GM23338 (cell line): ENCODE results near the gene FAAP100. TPM values are rescaled to one million over a fixed set of nuclear protein-coding genes. Genes with fewer than 3 reads are reported as not detected.

Source experiments
- ATAC-seq: fragments of 200-7000 bp; cut with Tn5 transposase; 3 replicates; pipeline ENCODE4 v1.9.1; 2020
- DNase-seq: peaks from one replicate; pipeline ENCODE4 v3.0.0-alpha.2; 2015; ENCODE audit warnings: low spot score
- H2AFZ ChIP-seq: fragments of 200-600 bp; sonication (generic); 2 replicates; pipeline ENCODE4 v1.8.0; 2016; ENCODE audit warnings: antibody characterized with exemption, mild to moderate bottlenecking, moderate library complexity
- H3F3A ChIP-seq: fragments of 200-600 bp; sonication (generic); replicated peaks from 2 replicates; pipeline ENCODE4 v1.8.0; 2017; ENCODE audit warnings: antibody characterized with exemption, mixed run types, low read depth
- H3K27ac ChIP-seq: fragments of 200-600 bp; sonication (generic); 2 replicates; pipeline ENCODE4 v1.6.1; 2016; ENCODE audit warnings: low read depth
- H3K27me3 ChIP-seq: fragments of 200-600 bp; sonication (generic); 2 replicates; pipeline ENCODE4 v1.8.0; 2016; ENCODE audit warnings: mild to moderate bottlenecking, mixed run types, moderate library complexity; ENCODE audit not compliant: insufficient read depth
- H3K36me3 ChIP-seq: fragments of 200-600 bp; sonication (generic); 2 replicates; pipeline ENCODE4 v1.8.0; 2016; ENCODE audit warnings: mild to moderate bottlenecking; ENCODE audit not compliant: insufficient read depth
- H3K4me1 ChIP-seq: fragments of 200-600 bp; sonication (generic); 2 replicates; pipeline ENCODE4 v1.8.0; 2016; ENCODE audit warnings: mild to moderate bottlenecking, moderate library complexity; ENCODE audit not compliant: insufficient read depth
- H3K4me2 ChIP-seq: fragments of 200-600 bp; sonication (generic); 2 replicates; pipeline ENCODE4 v1.7.1; 2017; ENCODE audit warnings: mixed run types
- H3K4me3 ChIP-seq: fragments of 200-600 bp; sonication (generic); 2 replicates; pipeline ENCODE4 v1.6.1; 2016; ENCODE audit warnings: mixed run types
- H3K79me2 ChIP-seq: fragments of 200-600 bp; sonication (generic); replicated peaks from 2 replicates; pipeline ENCODE4 v1.8.0; 2017; ENCODE audit warnings: mild to moderate bottlenecking; ENCODE audit not compliant: insufficient read depth
- H3K9me2 ChIP-seq: fragments of 200-600 bp; sonication (generic); 2 replicates; pipeline ENCODE4 v1.8.0; 2017; ENCODE audit not compliant: insufficient read depth
- H4K20me1 ChIP-seq: fragments of 200-600 bp; sonication (generic); replicated peaks from 2 replicates; pipeline ENCODE4 v1.8.0; 2017; ENCODE audit warnings: mild to moderate bottlenecking; ENCODE audit not compliant: insufficient read depth
- H3K27ac Mint-ChIP-seq: 2 replicates; pipeline ENCODE4 v1.8.0; 2020; ENCODE audit warnings: inconsistent platforms, mild to moderate bottlenecking, moderate library complexity, mixed read lengths
- H3K27me3 Mint-ChIP-seq: 3 replicates; pipeline ENCODE4 v1.8.0; 2022; ENCODE audit warnings: low read depth, mild to moderate bottlenecking, moderate library complexity, mixed read lengths, inconsistent platforms; ENCODE audit not compliant: insufficient read depth, poor library complexity
- H3K36me3 Mint-ChIP-seq: 3 replicates; pipeline ENCODE4 v1.8.0; 2021; ENCODE audit warnings: low read depth, mild to moderate bottlenecking, inconsistent platforms, moderate library complexity, mixed read lengths
- H3K4me1 Mint-ChIP-seq: 3 replicates; pipeline ENCODE4 v1.8.0; 2020; ENCODE audit warnings: mild to moderate bottlenecking, inconsistent platforms, mixed read lengths
- H3K4me3 Mint-ChIP-seq: 3 replicates; pipeline ENCODE4 v1.8.0; 2021; ENCODE audit warnings: moderate library complexity, mild to moderate bottlenecking, inconsistent platforms, mixed read lengths
- H3K9me3 Mint-ChIP-seq: 3 replicates; pipeline ENCODE4 v1.8.0; 2020; ENCODE audit warnings: moderate library complexity, mild to moderate bottlenecking, inconsistent platforms, mixed read lengths
- CREB1 ChIP-seq: fragments of 250-450 bp; sonication (Bioruptor Pico); IDR thresholded peaks from 2 replicates; pipeline ENCODE4 v1.5.0; 2020; ENCODE audit warnings: low read depth, mild to moderate bottlenecking, moderate library complexity
- EZH2 ChIP-seq: fragments of 200-600 bp; sonication (generic); IDR thresholded peaks from one replicate; pipeline ENCODE4 v1.8.0; 2017; ENCODE audit warnings: antibody characterized with exemption, mild to moderate bottlenecking, low read depth; ENCODE audit not compliant: unreplicated experiment
- EZH2phosphoT487 ChIP-seq: fragments of 200-600 bp; sonication (generic); IDR thresholded peaks from one replicate; pipeline ENCODE4 v1.8.1; 2018; ENCODE audit warnings: antibody characterized with exemption; ENCODE audit not compliant: unreplicated experiment
- JUNB ChIP-seq: IDR thresholded peaks from one replicate; pipeline ENCODE4 v1.6.1; 2016; ENCODE audit warnings: antibody characterized with exemption; ENCODE audit not compliant: unreplicated experiment
- NANOG ChIP-seq: IDR thresholded peaks from 2 replicates; pipeline ENCODE4 v1.6.1; 2016; ENCODE audit warnings: antibody characterized with exemption, borderline replicate concordance
- POLR2AphosphoS5 ChIP-seq: IDR thresholded peaks from 2 replicates; pipeline ENCODE4 v1.6.1; 2016; ENCODE audit warnings: antibody characterized with exemption, low read depth
- REST ChIP-seq: IDR thresholded peaks from one replicate; pipeline ENCODE4 v1.6.1; 2018; ENCODE audit warnings: antibody characterized with exemption; ENCODE audit not compliant: unreplicated experiment
- STAT1 ChIP-seq: IDR thresholded peaks from one replicate; pipeline ENCODE4 v1.6.1; 2016; ENCODE audit warnings: antibody characterized with exemption; ENCODE audit not compliant: unreplicated experiment
- ZNF114 ChIP-seq: fragments of 250-450 bp; sonication (Bioruptor Pico); IDR thresholded peaks from 2 replicates; pipeline ENCODE4 v1.5.0; 2020; ENCODE audit warnings: mild to moderate bottlenecking, moderate library complexity
- ZNF331 ChIP-seq: fragments of 250-450 bp; sonication (Bioruptor Pico); IDR thresholded peaks from 2 replicates; pipeline ENCODE4 v1.5.0; 2020; ENCODE audit warnings: low read depth, mild to moderate bottlenecking, moderate library complexity
- polyA plus RNA-seq: library from polyadenylated mRNA; unstranded; fragments of >200 nt; fragmentation: Nextera tagmentation; extraction: Ambion mirVana; gene quantifications from 2 replicates; pipeline ENCODE4 v1.2.1, GENCODE V29; 2016
- total RNA-seq: library from RNA; depleted of rRNA; stranded (reverse); fragments of >200 nt; shearing (Covaris generic); gene quantifications from 2 replicates; pipeline ENCODE4 v1.2.3, GENCODE V29; 2014
- TF ChIP-seq, protein P1 (sequence below): fragments of 250-450 bp; sonication (Bioruptor Pico); IDR thresholded peaks from 2 replicates; pipeline ENCODE4 v1.5.0; 2020; ENCODE audit warnings: mild to moderate bottlenecking, moderate library complexity
- TF ChIP-seq, protein P2 (sequence below): IDR thresholded peaks from 2 replicates; pipeline ENCODE4 v1.6.1; 2016; ENCODE audit warnings: antibody characterized with exemption
- TF ChIP-seq, protein P3 (sequence below), 2 experiments: fragments of 200-600 bp in 1 of 2; sonication (generic) in 1 of 2; conservative IDR thresholded peaks; 2 replicates each; pipeline versions ENCODE4 v1.5.1 to v1.6.1; 2016 to 2017; ENCODE audit warnings: antibody characterized with exemption in 2 of 2, low read depth in 2 of 2, mild to moderate bottlenecking in 2 of 2, moderate library complexity in 1 of 2

Gene FAAP100
- total and polyA plus RNA-seq, 2 experiments from 2014 or later: 16.0 to 50.5 TPM

DNA sequence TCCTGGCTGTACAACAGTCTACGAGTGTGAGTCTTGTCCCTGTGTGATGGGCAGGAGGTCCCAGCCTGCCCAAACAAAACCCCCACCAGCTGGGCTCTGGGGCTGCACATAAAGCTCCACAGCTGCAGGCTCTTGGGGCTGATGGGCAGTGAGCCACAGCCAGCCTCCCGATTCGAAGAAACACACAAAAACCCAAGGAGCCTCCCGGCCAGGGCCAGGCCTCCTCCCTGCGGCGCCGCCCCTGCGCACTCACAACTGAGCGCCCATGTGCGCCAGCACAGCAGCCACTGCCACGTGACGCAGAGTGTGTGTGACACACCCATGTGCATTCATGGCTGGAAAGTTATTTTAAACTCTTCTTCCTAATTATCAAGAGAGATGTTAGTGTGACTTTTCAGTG, 30.6 kb upstream of the FAAP100 start:
- Histone ChIP-seq H4K20me1 (peaks cover 22% of the 10 kb centered on the region; the same call in 1 of the 2 replicates), H3K9me2 (no peaks in the 10 kb centered on the region), H3F3A (no peaks in the 10 kb centered on the region), H3K4me1 (no peaks in the 10 kb centered on the region), H3K4me2 (no peak overlapping the region), H3K79me2 (peaks cover 5% of the 10 kb centered on the region; the same call in 1 of the 2 replicates), H3K36me3 (peaks cover 46% of the 10 kb centered on the region), H3K27me3 (no peaks in the 10 kb centered on the region), H2AFZ (no peak overlapping the region), H3K4me3 (no peak overlapping the region), H3K27ac (no peak overlapping the region)
- no peak for ATAC-seq
- Mint-ChIP-seq H3K36me3 (peaks cover 59% of the 10 kb centered on the region), H3K27me3 (peaks cover 7% of the 10 kb centered on the region), H3K9me3 (no peaks in the 10 kb centered on the region; the same call in 2 of the 3 replicates), H3K27ac (no peak overlapping the region), H3K4me1 (no peaks in the 10 kb centered on the region; the same call in 2 of the 3 replicates), H3K4me3 (no peak overlapping the region)
- no peak for DNase-seq
- TF ChIP-seq, protein P1, sequence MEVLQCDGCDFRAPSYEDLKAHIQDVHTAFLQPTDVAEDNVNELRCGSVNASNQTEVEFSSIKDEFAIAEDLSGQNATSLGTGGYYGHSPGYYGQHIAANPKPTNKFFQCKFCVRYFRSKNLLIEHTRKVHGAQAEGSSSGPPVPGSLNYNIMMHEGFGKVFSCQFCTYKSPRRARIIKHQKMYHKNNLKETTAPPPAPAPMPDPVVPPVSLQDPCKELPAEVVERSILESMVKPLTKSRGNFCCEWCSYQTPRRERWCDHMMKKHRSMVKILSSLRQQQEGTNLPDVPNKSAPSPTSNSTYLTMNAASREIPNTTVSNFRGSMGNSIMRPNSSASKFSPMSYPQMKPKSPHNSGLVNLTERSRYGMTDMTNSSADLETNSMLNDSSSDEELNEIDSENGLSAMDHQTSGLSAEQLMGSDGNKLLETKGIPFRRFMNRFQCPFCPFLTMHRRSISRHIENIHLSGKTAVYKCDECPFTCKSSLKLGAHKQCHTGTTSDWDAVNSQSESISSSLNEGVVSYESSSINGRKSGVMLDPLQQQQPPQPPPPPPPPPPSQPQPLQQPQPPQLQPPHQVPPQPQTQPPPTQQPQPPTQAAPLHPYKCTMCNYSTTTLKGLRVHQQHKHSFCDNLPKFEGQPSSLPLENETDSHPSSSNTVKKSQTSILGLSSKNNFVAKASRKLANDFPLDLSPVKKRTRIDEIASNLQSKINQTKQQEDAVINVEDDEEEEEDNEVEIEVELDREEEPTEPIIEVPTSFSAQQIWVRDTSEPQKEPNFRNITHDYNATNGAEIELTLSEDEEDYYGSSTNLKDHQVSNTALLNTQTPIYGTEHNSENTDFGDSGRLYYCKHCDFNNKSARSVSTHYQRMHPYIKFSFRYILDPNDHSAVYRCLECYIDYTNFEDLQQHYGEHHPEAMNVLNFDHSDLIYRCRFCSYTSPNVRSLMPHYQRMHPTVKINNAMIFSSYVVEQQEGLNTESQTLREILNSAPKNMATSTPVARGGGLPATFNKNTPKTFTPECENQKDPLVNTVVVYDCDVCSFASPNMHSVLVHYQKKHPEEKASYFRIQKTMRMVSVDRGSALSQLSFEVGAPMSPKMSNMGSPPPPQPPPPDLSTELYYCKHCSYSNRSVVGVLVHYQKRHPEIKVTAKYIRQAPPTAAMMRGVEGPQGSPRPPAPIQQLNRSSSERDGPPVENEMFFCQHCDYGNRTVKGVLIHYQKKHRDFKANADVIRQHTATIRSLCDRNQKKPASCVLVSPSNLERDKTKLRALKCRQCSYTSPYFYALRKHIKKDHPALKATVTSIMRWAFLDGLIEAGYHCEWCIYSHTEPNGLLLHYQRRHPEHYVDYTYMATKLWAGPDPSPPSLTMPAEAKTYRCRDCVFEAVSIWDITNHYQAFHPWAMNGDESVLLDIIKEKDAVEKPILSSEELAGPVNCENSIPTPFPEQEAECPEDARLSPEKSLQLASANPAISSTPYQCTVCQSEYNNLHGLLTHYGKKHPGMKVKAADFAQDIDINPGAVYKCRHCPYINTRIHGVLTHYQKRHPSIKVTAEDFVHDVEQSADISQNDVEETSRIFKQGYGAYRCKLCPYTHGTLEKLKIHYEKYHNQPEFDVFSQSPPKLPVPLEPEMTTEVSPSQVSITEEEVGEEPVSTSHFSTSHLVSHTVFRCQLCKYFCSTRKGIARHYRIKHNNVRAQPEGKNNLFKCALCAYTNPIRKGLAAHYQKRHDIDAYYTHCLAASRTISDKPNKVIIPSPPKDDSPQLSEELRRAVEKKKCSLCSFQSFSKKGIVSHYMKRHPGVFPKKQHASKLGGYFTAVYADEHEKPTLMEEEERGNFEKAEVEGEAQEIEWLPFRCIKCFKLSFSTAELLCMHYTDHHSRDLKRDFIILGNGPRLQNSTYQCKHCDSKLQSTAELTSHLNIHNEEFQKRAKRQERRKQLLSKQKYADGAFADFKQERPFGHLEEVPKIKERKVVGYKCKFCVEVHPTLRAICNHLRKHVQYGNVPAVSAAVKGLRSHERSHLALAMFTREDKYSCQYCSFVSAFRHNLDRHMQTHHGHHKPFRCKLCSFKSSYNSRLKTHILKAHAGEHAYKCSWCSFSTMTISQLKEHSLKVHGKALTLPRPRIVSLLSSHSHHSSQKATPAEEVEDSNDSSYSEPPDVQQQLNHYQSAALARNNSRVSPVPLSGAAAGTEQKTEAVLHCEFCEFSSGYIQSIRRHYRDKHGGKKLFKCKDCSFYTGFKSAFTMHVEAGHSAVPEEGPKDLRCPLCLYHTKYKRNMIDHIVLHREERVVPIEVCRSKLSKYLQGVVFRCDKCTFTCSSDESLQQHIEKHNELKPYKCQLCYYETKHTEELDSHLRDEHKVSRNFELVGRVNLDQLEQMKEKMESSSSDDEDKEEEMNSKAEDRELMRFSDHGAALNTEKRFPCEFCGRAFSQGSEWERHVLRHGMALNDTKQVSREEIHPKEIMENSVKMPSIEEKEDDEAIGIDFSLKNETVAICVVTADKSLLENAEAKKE (CRISPR knock-in tag): no peak
- TF ChIP-seq, protein P2, sequence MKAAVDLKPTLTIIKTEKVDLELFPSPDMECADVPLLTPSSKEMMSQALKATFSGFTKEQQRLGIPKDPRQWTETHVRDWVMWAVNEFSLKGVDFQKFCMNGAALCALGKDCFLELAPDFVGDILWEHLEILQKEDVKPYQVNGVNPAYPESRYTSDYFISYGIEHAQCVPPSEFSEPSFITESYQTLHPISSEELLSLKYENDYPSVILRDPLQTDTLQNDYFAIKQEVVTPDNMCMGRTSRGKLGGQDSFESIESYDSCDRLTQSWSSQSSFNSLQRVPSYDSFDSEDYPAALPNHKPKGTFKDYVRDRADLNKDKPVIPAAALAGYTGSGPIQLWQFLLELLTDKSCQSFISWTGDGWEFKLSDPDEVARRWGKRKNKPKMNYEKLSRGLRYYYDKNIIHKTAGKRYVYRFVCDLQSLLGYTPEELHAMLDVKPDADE: no peak
- TF ChIP-seq CREB1 (CRISPR knock-in tag): no peak
- TF ChIP-seq JUNB: no peak
- no peak for TF ChIP-seq REST
- no peak for TF ChIP-seq EZH2
- TF ChIP-seq, protein P3, sequence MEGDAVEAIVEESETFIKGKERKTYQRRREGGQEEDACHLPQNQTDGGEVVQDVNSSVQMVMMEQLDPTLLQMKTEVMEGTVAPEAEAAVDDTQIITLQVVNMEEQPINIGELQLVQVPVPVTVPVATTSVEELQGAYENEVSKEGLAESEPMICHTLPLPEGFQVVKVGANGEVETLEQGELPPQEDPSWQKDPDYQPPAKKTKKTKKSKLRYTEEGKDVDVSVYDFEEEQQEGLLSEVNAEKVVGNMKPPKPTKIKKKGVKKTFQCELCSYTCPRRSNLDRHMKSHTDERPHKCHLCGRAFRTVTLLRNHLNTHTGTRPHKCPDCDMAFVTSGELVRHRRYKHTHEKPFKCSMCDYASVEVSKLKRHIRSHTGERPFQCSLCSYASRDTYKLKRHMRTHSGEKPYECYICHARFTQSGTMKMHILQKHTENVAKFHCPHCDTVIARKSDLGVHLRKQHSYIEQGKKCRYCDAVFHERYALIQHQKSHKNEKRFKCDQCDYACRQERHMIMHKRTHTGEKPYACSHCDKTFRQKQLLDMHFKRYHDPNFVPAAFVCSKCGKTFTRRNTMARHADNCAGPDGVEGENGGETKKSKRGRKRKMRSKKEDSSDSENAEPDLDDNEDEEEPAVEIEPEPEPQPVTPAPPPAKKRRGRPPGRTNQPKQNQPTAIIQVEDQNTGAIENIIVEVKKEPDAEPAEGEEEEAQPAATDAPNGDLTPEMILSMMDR (conservative IDR thresholded peaks at IDR 0.05; ENCODE audit: low read depth in 2 of 2): no peak
- no peak for TF ChIP-seq NANOG
- no peak for TF ChIP-seq ZNF331 (CRISPR knock-in tag)
- no peak for TF ChIP-seq EZH2phosphoT487
- TF ChIP-seq POLR2AphosphoS5: no peak
- TF ChIP-seq STAT1: no peak
- TF ChIP-seq ZNF114 (CRISPR knock-in tag): no peak
